Neural cell (in vitro differentiated cells): Measurements from ENCODE around the gene ARFRP1.
"Not testable (repeated sequence)": the region's sequence is repeated elsewhere in the genome, so short reads cannot be mapped to it uniquely, and the experiment has no call there.

Source experiments
- EZH2 ChIP-seq: fragments of 200-600, 300-800 bp; shearing (Covaris generic), sonication (generic); IDR thresholded peaks from 2 replicates; pipeline ENCODE4 v1.6.1; 2014; ENCODE audit warnings: antibody characterized with exemption, low read length, borderline replicate concordance, mild to moderate bottlenecking; ENCODE audit not compliant: insufficient read depth, poor library complexity, severe bottlenecking
- POLR2AphosphoS5 ChIP-seq: IDR thresholded peaks from 2 replicates; pipeline ENCODE4 v1.6.1; 2012
- TF ChIP-seq, protein P1 (sequence below): fragments of 450-650 bp; IDR thresholded peaks from 2 replicates; pipeline ENCODE4 v1.5.1; 2014; ENCODE audit warnings: antibody characterized with exemption, mild to moderate bottlenecking, moderate library complexity; ENCODE audit not compliant: poor library complexity, severe bottlenecking

DNA sequence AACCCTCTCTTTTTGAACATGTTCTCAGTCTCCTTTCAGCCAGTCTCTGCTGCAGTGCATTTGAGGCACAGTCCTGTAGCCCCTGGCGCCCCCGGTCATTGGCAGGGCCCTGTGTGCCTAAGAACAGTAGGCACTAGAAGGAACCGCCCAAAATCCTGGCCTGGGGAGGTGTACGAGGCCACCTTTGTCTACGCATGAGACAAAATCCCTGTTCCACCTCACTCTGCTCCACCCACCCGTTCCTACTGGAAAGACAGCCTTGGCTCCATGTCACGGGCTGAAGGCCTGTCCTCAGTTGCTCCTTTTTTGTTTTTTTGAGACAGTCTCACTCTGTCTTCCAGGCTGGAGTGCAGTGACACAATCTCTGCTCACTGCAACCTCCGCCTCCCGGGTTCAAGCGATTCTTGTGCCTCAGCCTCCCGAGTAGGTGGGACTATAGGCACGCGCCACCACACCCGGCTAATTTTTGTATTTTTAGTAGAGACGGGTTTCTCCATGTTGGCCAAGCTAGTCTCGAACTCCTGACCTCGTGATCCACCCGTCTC lies 22.5 kb upstream of the ARFRP1 start:
- TF ChIP-seq EZH2, POLR2AphosphoS5: not testable (repeated sequence)
- TF ChIP-seq, protein P1, sequence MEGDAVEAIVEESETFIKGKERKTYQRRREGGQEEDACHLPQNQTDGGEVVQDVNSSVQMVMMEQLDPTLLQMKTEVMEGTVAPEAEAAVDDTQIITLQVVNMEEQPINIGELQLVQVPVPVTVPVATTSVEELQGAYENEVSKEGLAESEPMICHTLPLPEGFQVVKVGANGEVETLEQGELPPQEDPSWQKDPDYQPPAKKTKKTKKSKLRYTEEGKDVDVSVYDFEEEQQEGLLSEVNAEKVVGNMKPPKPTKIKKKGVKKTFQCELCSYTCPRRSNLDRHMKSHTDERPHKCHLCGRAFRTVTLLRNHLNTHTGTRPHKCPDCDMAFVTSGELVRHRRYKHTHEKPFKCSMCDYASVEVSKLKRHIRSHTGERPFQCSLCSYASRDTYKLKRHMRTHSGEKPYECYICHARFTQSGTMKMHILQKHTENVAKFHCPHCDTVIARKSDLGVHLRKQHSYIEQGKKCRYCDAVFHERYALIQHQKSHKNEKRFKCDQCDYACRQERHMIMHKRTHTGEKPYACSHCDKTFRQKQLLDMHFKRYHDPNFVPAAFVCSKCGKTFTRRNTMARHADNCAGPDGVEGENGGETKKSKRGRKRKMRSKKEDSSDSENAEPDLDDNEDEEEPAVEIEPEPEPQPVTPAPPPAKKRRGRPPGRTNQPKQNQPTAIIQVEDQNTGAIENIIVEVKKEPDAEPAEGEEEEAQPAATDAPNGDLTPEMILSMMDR: not testable (repeated sequence)
